DMS153 treated with DMSO at 0.1 percent for 48 hours (cell line): ENCODE measurements around the gene ADRB1.

Source experiments
- DNase-seq: peaks from one replicate; lab custom pipeline; 2025; ENCODE audit not compliant: unreplicated experiment; lab: John Stamatoyannopoulos, UW

The ADRB1 gene

GRCh38 chr10:114043532-114044246 is at the start of gene ADRB1:
ADRB1 (plus strand) TSS chr10:114043866; CDS start chr10:114044133, 267 bp downstream.
- DNase-seq, result peak; percentile 83

- DNase-seq, result no peak
These were observed 48.5 kb upstream of the ADRB1 start for GRCh38 chr10:113995201-113995600.

GRCh38 chr10:113997428-113997827 is 46.2 kb upstream of the ADRB1 start:
- no peak for DNase-seq

- no peak for DNase-seq
These were observed 44.1 kb upstream of the ADRB1 start for GRCh38 chr10:113999531-113999930.

- DNase-seq, result no peak
These were observed 43.1 kb upstream of the ADRB1 start for GRCh38 chr10:114000457-114001010.

GRCh38 chr10:114002422-114002821 is 41.2 kb upstream of the ADRB1 start:
- DNase-seq, result no peak

- no peak for DNase-seq
These were observed 40.3 kb upstream of the ADRB1 start for GRCh38 chr10:114003161-114003941.

GRCh38 chr10:114009281-114009996 is 34.2 kb upstream of the ADRB1 start:
- no peak for DNase-seq

- DNase-seq, result no peak
These were observed 33.4 kb upstream of the ADRB1 start for GRCh38 chr10:114010316-114010715.

GRCh38 chr10:114012650-114013049 is 31.0 kb upstream of the ADRB1 start:
- no peak for DNase-seq

- no peak for DNase-seq
These were observed 28.0 kb upstream of the ADRB1 start for GRCh38 chr10:114015708-114016107.

- no peak for DNase-seq
These were observed 26.4 kb upstream of the ADRB1 start for GRCh38 chr10:114017271-114017670.

- DNase-seq, result no peak
These were observed 25.8 kb upstream of the ADRB1 start for GRCh38 chr10:114017873-114018272.

- DNase-seq, result no peak
These were observed 24.4 kb upstream of the ADRB1 start for GRCh38 chr10:114019226-114019625.

GRCh38 chr10:114021154-114021553 is 22.5 kb upstream of the ADRB1 start:
- DNase-seq, result no peak

GRCh38 chr10:114021717-114022680 is 21.7 kb upstream of the ADRB1 start:
- DNase-seq, result no peak

GRCh38 chr10:114022766-114023597 is 20.7 kb upstream of the ADRB1 start:
- no peak for DNase-seq

GRCh38 chr10:114024876-114025610 is 18.6 kb upstream of the ADRB1 start:
- no peak for DNase-seq
